HepG2 (cell line): ENCODE results near the gene DIMT1. TPM values are rescaled to one million over a fixed set of nuclear protein-coding genes. Genes with fewer than 3 reads are reported as not detected.

Experiments used
- ATAC-seq: fragments of 200-7000 bp; cut with Tn5 transposase; 3 replicates; pipeline ENCODE4 v1.9.1; 2020; ENCODE audit warnings: mild to moderate bottlenecking, moderate library complexity
- BruUV-seq: library from RNA; stranded (reverse); fragments of 400-500 nt; replicated peaks from 2 replicates; lab custom pipeline; 2021; lab: Mats Ljungman, UMichigan
- CTCF ChIA-PET: fragments of 300-600 bp; formaldehyde crosslinking; extraction: SDS; loops from one replicate; lab custom pipeline; 2021; ENCODE audit warnings: low total read pairs, inconsistent platforms, low intra/inter-chr PET ratio; lab: Yijun Ruan, JAX
- POLR2A ChIA-PET: fragments of 350-600 bp; sonication (Branson Sonifier 250); formaldehyde crosslinking; loops from one replicate; lab custom pipeline; 2020; ENCODE audit warnings: antibody characterized with exemption, inconsistent platforms; lab: Yijun Ruan, JAX
- DNase-seq: peaks from one replicate; pipeline ENCODE4 v3.0.0-alpha.2; 2015; ENCODE audit warnings: low spot score
- FAIRE-seq: peaks from 3 replicates; lab custom pipeline; 2011; peaks lifted over from hg19 to GRCh38; lab: Jason Lieb, UNC
- H2AFZ ChIP-seq: one replicate; pipeline ENCODE4 v1.6.1; 2011; ENCODE audit warnings: low read length, inconsistent platforms
- H3K27ac ChIP-seq: fragments of 300-600 bp; 3 replicates; pipeline ENCODE4 v1.8.0; 2011; ENCODE audit warnings: mixed run types, mild to moderate bottlenecking, mixed read lengths, low read length, inconsistent platforms; ENCODE audit not compliant: insufficient read depth; ENCODE audit errors: extremely low read length
- H3K27me3 ChIP-seq, 2 experiments: fragments of 200-600 bp in 1 of 2; 2 replicates in 1 of 2; 3 replicates in 1 of 2; pipeline versions ENCODE4 v1.6.0 to v1.8.0; 2011; ENCODE audit warnings: low read length in 2 of 2, mild to moderate bottlenecking in 2 of 2, moderate library complexity in 2 of 2, inconsistent platforms in 1 of 2; ENCODE audit not compliant: insufficient read depth in 2 of 2, control insufficient read depth in 1 of 2
- H3K36me3 ChIP-seq, 2 experiments: fragments of 200-600 bp in 1 of 2; replicated peaks in 1 of 2; 2 replicates in 1 of 2; 3 replicates in 1 of 2; pipeline versions ENCODE4 v1.5.1 to v1.8.0; 2011; ENCODE audit warnings: low read length in 2 of 2, inconsistent platforms in 1 of 2; ENCODE audit not compliant: insufficient read depth in 2 of 2, control insufficient read depth in 1 of 2
- H3K4me1 ChIP-seq: 2 replicates; pipeline ENCODE4 v1.5.1; 2012; ENCODE audit warnings: low read length, inconsistent platforms; ENCODE audit not compliant: insufficient read depth
- H3K4me2 ChIP-seq: 2 replicates; pipeline ENCODE4 v1.6.0; 2011; ENCODE audit warnings: low read depth, low read length, inconsistent platforms
- H3K4me3 ChIP-seq, 3 experiments: fragments of 200-600 bp in 1 of 3; sonication (generic), shearing (Covaris generic) in 1 of 3; replicated peaks in 1 of 3; 2 replicates each; pipeline ENCODE4 v1.5.1; 2011 to 2016; ENCODE audit warnings: low read length in 3 of 3, inconsistent platforms in 2 of 3, low read depth in 2 of 3, mild to moderate bottlenecking in 2 of 3, control low read depth in 1 of 3, mixed read lengths in 1 of 3; ENCODE audit not compliant: insufficient read depth in 1 of 3
- H3K79me2 ChIP-seq: one replicate; pipeline ENCODE4 v1.6.1; 2011; ENCODE audit warnings: low read length, inconsistent platforms; ENCODE audit not compliant: insufficient read depth
- H3K9ac ChIP-seq: 2 replicates; pipeline ENCODE4 v1.6.0; 2011; ENCODE audit warnings: mild to moderate bottlenecking, low read depth, low read length, inconsistent platforms; ENCODE audit not compliant: insufficient read depth
- H3K9me3 ChIP-seq: 2 replicates; pipeline ENCODE4 v1.5.1; 2012; ENCODE audit warnings: mild to moderate bottlenecking, low read length
- H4K20me1 ChIP-seq: 2 replicates; pipeline ENCODE4 v1.6.0; 2011; ENCODE audit warnings: inconsistent platforms, mild to moderate bottlenecking, low read length, moderate library complexity; ENCODE audit not compliant: insufficient read depth
- TAF1 ChIP-seq: sonication (generic); formaldehyde crosslinking; IDR thresholded peaks from 2 replicates; pipeline ENCODE4 v1.4.0; 2020; ENCODE audit warnings: missing genetic modification reagents
- ZEB1 ChIP-seq: IDR thresholded peaks from 2 replicates; pipeline ENCODE4 v1.6.1; 2012; ENCODE audit warnings: mild to moderate bottlenecking, low read depth, inconsistent platforms; ENCODE audit not compliant: insufficient replicate concordance
- ZNF563 ChIP-seq: sonication (generic); formaldehyde crosslinking; IDR thresholded peaks from 2 replicates; pipeline ENCODE4 v1.8.0; 2022; ENCODE audit warnings: mild to moderate bottlenecking, moderate library complexity, missing genetic modification reagents
- WGBS: methylation state at CpG from one replicate; pipeline ENCODE4 v1.1.6; 2017; ENCODE audit warnings: low lambda C conversion rate; 5-methylcytosine and 5-hydroxymethylcytosine counted together
- in situ Hi-C: cut with HindIII; loops from 2 replicates; pipeline ENCODE4 v1.10.0; 2017; ENCODE audit warnings: low pct_unique_long_range_greater_than_20kb; ENCODE audit not compliant: extremely low pct_ligation_motif_present
- intact Hi-C: fragments of 100-400 bp; cut with micrococcal nuclease; formaldehyde crosslinking; loops from one replicate; pipeline ENCODE4 v1.10.0; 2022; ENCODE audit not compliant: unreplicated experiment
- polyA plus RNA-seq, 8 experiments: library from polyadenylated mRNA; depleted of rRNA in 3 of 8; stranded (reverse) in 7 of 8; unstranded in 1 of 8; fragments of >200 nt; fragmentation: Illumina TruSeq in 4 of 8; extraction: Trizol in 4 of 8; gene quantifications; 2 replicates each; pipeline versions ENCODE4 v1.2.1 to v1.2.3, GENCODE V29; 2011 to 2016; ENCODE audit warnings: low read depth in 4 of 8, missing spikeins in 1 of 8, mixed read lengths in 1 of 8; ENCODE audit not compliant: insufficient read depth in 1 of 8
- total RNA-seq, 5 experiments: library from RNA; depleted of rRNA; stranded (reverse); fragments of >200 nt; fragmentation: Illumina TruSeq; extraction: Trizol; gene quantifications; 2 replicates each; pipeline ENCODE4 v1.2.3, GENCODE V29; 2016; ENCODE audit warnings: low read depth in 1 of 5
- TF ChIP-seq, protein P1 (sequence below): sonication (generic); formaldehyde crosslinking; conservative IDR thresholded peaks from 2 replicates; pipeline ENCODE4 v1.8.0; 2022; ENCODE audit warnings: missing genetic modification reagents
- TF ChIP-seq, protein P2 (sequence below): sonication (generic); formaldehyde crosslinking; IDR thresholded peaks from 2 replicates; pipeline ENCODE4 v1.8.0; 2022; ENCODE audit warnings: missing genetic modification reagents, mild to moderate bottlenecking, borderline replicate concordance

The DIMT1 gene
- total and polyA plus RNA-seq, 2 of the 13 experiments (the other 11 are each of a cell fraction or from before 2014, with no cell fraction given): 16.1 to 35.2 TPM

DNA sequence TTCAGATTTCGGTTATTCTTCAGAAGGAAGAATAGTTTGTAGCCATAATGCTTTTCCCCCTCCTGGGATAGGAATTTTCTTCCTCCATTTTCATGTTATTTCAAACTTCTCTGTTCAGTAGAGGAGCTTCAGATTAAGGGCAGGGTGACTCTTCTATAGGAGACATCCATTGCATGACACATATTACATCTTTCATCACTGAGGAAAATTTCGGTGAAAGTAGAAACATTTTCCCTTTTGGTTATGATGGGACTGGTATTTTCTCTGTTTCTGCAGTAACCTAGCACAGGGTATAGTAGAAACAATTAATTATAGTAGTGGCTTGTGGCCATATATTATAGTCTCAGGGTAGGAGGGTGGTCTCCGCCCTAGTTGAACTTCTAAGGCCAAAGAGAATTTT, 10.0 kb upstream of the DIMT1 start:
- POLR2A ChIA-PET: interaction anchor here (0.6 to 3.9 kb wide), 2 partner anchors 10 to 13 kb away, joined by 3 to 115 read pairs; partner anchors contain the start of gene DIMT1
- 26% methylated on average over 3 of the region's 3 CpGs for WGBS
- H3K4me2 ChIP-seq: peak overlapping the region; percentile 87
- peaks cover 55% of the 10 kb centered on the region for H3K79me2 ChIP-seq
- no peaks in the 10 kb centered on the region; a peak in 1 of 5 replicates for H3K27me3 ChIP-seq
- CTCF ChIA-PET: no interaction called here
- H3K9ac ChIP-seq: peak overlapping the region; percentile 87
- 0 out of 5 replicates have a peak, but pooled peaks cover 0 to 13% of the 10 kb centered on the region in 2 experiments for H3K36me3 ChIP-seq
- in situ Hi-C loops: no loop called here
- no peak for TF ChIP-seq TAF1
- TF ChIP-seq, protein P1, sequence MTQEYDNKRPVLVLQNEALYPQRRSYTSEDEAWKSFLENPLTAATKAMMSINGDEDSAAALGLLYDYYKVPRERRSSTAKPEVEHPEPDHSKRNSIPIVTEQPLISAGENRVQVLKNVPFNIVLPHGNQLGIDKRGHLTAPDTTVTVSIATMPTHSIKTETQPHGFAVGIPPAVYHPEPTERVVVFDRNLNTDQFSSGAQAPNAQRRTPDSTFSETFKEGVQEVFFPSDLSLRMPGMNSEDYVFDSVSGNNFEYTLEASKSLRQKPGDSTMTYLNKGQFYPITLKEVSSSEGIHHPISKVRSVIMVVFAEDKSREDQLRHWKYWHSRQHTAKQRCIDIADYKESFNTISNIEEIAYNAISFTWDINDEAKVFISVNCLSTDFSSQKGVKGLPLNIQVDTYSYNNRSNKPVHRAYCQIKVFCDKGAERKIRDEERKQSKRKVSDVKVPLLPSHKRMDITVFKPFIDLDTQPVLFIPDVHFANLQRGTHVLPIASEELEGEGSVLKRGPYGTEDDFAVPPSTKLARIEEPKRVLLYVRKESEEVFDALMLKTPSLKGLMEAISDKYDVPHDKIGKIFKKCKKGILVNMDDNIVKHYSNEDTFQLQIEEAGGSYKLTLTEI (CRISPR knock-in tag): no peak
- TF ChIP-seq ZNF563 (CRISPR knock-in tag): no peak
- TF ChIP-seq, protein P2, sequence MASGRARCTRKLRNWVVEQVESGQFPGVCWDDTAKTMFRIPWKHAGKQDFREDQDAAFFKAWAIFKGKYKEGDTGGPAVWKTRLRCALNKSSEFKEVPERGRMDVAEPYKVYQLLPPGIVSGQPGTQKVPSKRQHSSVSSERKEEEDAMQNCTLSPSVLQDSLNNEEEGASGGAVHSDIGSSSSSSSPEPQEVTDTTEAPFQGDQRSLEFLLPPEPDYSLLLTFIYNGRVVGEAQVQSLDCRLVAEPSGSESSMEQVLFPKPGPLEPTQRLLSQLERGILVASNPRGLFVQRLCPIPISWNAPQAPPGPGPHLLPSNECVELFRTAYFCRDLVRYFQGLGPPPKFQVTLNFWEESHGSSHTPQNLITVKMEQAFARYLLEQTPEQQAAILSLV (CRISPR knock-in tag): no peak
- TF ChIP-seq ZEB1: no peak
- H3K27ac ChIP-seq: peak overlapping the region; percentile 85
- no peak for DNase-seq
- no peak for FAIRE-seq
- H3K4me1 ChIP-seq: peaks cover 19% of the 10 kb centered on the region
- no peaks in the 10 kb centered on the region for H3K9me3 ChIP-seq
- no peak for ATAC-seq
- H4K20me1 ChIP-seq: no peaks in the 10 kb centered on the region; the same call in 1 of the 2 replicates
- BruUV-seq: no TSS peak
- H3K4me3 ChIP-seq: peak overlapping the region; percentile 91 to 100 (median 97); a peak in 5 of 6 replicates
- intact Hi-C loops: no loop called here
- no peak overlapping the region for H2AFZ ChIP-seq
